Liver (tissue), 9 donors: ENCODE measurements around the gene NOC4L. TPM values are rescaled to one million over a fixed set of nuclear protein-coding genes. Genes with fewer than 3 reads are reported as not detected.

Source experiments
- DNase-seq: peaks from one replicate; pipeline ENCODE4 v3.0.0-alpha.2; 2017; ENCODE audit warnings: low spot score
- H3K27ac ChIP-seq, 2 donors: one replicate each; pipeline ENCODE4 v1.7.0; 2013; ENCODE audit warnings: inconsistent platforms in 2 of 2, low read length in 2 of 2, control low read depth in 1 of 2, low read depth in 1 of 2, mild to moderate bottlenecking in 1 of 2
- H3K27me3 ChIP-seq, 4 donors: one replicate each; pipeline versions ENCODE4 v1.6.1 to v1.7.0; 2013; ENCODE audit warnings: low read length in 3 of 4, inconsistent platforms in 1 of 4, mild to moderate bottlenecking in 1 of 4, moderate library complexity in 1 of 4; ENCODE audit not compliant: control insufficient read depth in 4 of 4, insufficient read depth in 4 of 4
- H3K36me3 ChIP-seq, 4 donors: one replicate each; pipeline versions ENCODE4 v1.6.1 to v1.7.0; 2013; ENCODE audit warnings: low read length in 3 of 4, mild to moderate bottlenecking in 3 of 4, low read depth in 1 of 4, moderate library complexity in 1 of 4; ENCODE audit not compliant: control insufficient read depth in 4 of 4, insufficient read depth in 3 of 4
- H3K4me1 ChIP-seq, 4 donors: one replicate each; pipeline versions ENCODE4 v1.6.1 to v1.7.0; 2013; ENCODE audit warnings: low read length in 3 of 4, mild to moderate bottlenecking in 3 of 4, moderate library complexity in 1 of 4; ENCODE audit not compliant: control insufficient read depth in 4 of 4, insufficient read depth in 4 of 4
- H3K4me3 ChIP-seq, 3 donors: one replicate each; pipeline versions ENCODE4 v1.6.1 to v1.7.0; 2013; ENCODE audit warnings: low read length in 3 of 3, control low read depth in 1 of 3, low read depth in 1 of 3, mild to moderate bottlenecking in 1 of 3
- H3K9ac ChIP-seq, 2 donors: one replicate each; pipeline ENCODE4 v1.7.0; 2013; ENCODE audit warnings: low read length in 2 of 2, mild to moderate bottlenecking in 2 of 2, moderate library complexity in 2 of 2, control low read depth in 1 of 2, low read depth in 1 of 2
- H3K9me3 ChIP-seq, 4 donors: one replicate each; pipeline versions ENCODE4 v1.6.1 to v1.7.0; 2013; ENCODE audit warnings: low read length in 3 of 4; ENCODE audit not compliant: control insufficient read depth in 4 of 4
- ATF3 ChIP-seq: IDR thresholded peaks from 2 replicates; pipeline ENCODE4 v1.6.1; 2016; ENCODE audit warnings: antibody characterized with exemption
- CTCF ChIP-seq: fragments of 150-350 bp; IDR thresholded peaks from 2 replicates; pipeline ENCODE4 v1.5.1; 2017; ENCODE audit warnings: improper control_type of control experiment, low read depth, low read length; ENCODE audit not compliant: missing input control
- EGR1 ChIP-seq, 2 donors: IDR thresholded peaks; 2 replicates each; pipeline ENCODE4 v1.6.1; 2016 to 2018; ENCODE audit warnings: antibody characterized with exemption in 2 of 2, low read depth in 2 of 2
- FOXA1 ChIP-seq: IDR thresholded peaks from 2 replicates; pipeline ENCODE4 v1.6.1; 2016; ENCODE audit warnings: antibody characterized with exemption
- FOXA2 ChIP-seq: IDR thresholded peaks from 2 replicates; pipeline ENCODE4 v1.6.1; 2016; ENCODE audit warnings: antibody characterized with exemption
- GABPA ChIP-seq, 2 donors: IDR thresholded peaks in 1 of 2; conservative IDR thresholded peaks in 1 of 2; 2 replicates each; pipeline ENCODE4 v1.6.1; 2016; ENCODE audit warnings: antibody characterized with exemption in 2 of 2, mild to moderate bottlenecking in 1 of 2, moderate library complexity in 1 of 2
- HNF4A ChIP-seq, 2 donors: conservative IDR thresholded peaks; 2 replicates each; pipeline ENCODE4 v1.6.1; 2016; ENCODE audit warnings: antibody characterized with exemption in 2 of 2, mild to moderate bottlenecking in 2 of 2
- HNF4G ChIP-seq: IDR thresholded peaks from 2 replicates; pipeline ENCODE4 v1.6.1; 2016; ENCODE audit warnings: antibody characterized with exemption
- JUND ChIP-seq, 2 donors: IDR thresholded peaks; 2 replicates each; pipeline ENCODE4 v1.6.1; 2016; ENCODE audit warnings: antibody characterized with exemption in 2 of 2
- MAX ChIP-seq: IDR thresholded peaks from 2 replicates; pipeline ENCODE4 v1.6.1; 2016; ENCODE audit warnings: antibody characterized with exemption
- NR2F2 ChIP-seq: IDR thresholded peaks from 2 replicates; pipeline ENCODE4 v1.6.1; 2016; ENCODE audit warnings: antibody characterized with exemption
- RAD21 ChIP-seq, 2 donors: IDR thresholded peaks; 2 replicates each; pipeline ENCODE4 v1.6.1; 2016; ENCODE audit warnings: antibody characterized with exemption in 2 of 2, mild to moderate bottlenecking in 2 of 2
- REST ChIP-seq: IDR thresholded peaks from 2 replicates; pipeline ENCODE4 v1.6.1; 2016; ENCODE audit warnings: antibody characterized with exemption, mild to moderate bottlenecking
- RXRA ChIP-seq, 2 donors: IDR thresholded peaks; 2 replicates each; pipeline ENCODE4 v1.6.1; 2017 to 2018; ENCODE audit warnings: antibody characterized with exemption in 2 of 2, mild to moderate bottlenecking in 1 of 2
- SP1 ChIP-seq: IDR thresholded peaks from 2 replicates; pipeline ENCODE4 v1.6.1; 2018; ENCODE audit warnings: antibody characterized with exemption, mild to moderate bottlenecking
- TAF1 ChIP-seq: conservative IDR thresholded peaks from 2 replicates; pipeline ENCODE4 v1.6.1; 2016; ENCODE audit warnings: antibody characterized with exemption, mild to moderate bottlenecking
- YY1 ChIP-seq: IDR thresholded peaks from 2 replicates; pipeline ENCODE4 v1.6.1; 2016; ENCODE audit warnings: antibody characterized with exemption, mild to moderate bottlenecking
- ZBTB33 ChIP-seq: IDR thresholded peaks from 2 replicates; pipeline ENCODE4 v1.6.1; 2016; ENCODE audit warnings: antibody characterized with exemption
- WGBS: extraction: QIAGEN DNeasy Blood & Tissue Kit; methylation state at CpG from one replicate; pipeline ENCODE4 v1.1.7; 2013; 5-methylcytosine and 5-hydroxymethylcytosine counted together
- polyA plus RNA-seq, 2 donors: library from polyadenylated mRNA; stranded (reverse) in 1 of 2; unstranded in 1 of 2; fragments of 200-250 nt in 1 of 2; fragments of >200 nt in 1 of 2; fragmentation: Nextera tagmentation in 1 of 2; extraction: Ambion mirVana in 1 of 2; gene quantifications; one replicate each; pipeline versions ENCODE4 v1.2.1 to v1.2.3, GENCODE V29; 2013 to 2015
- total RNA-seq, 2 donors: library from RNA; depleted of rRNA; stranded (reverse); fragments of >200 nt; gene quantifications; one replicate each; pipeline ENCODE4 v1.2.3, GENCODE V29; 2014
- donor health status: healthy.
- donor health status: healthy.
- donor health status: healthy.
- donor health status: healthy.
- donor health status: healthy.

NOC4L gene
- total and polyA plus RNA-seq, 4 donors, result 6.4 to 11.6 (median 8.4) TPM

GRCh38 chr12:132152411-132152821 is 8.2 kb downstream of the NOC4L start:
- no peak for TF ChIP-seq TAF1
- no peak for TF ChIP-seq HNF4G
- no peak for TF ChIP-seq HNF4A (conservative IDR thresholded peaks at IDR 0.05)
- no peak for TF ChIP-seq YY1
- TF ChIP-seq MAX, result no peak
- TF ChIP-seq SP1, result no peak
- TF ChIP-seq NR2F2, result no peak
- no peak for TF ChIP-seq RAD21 (IDR thresholded peaks at IDR 0.05)
- TF ChIP-seq JUND (IDR thresholded peaks at IDR 0.05), result no peak
- no peak for TF ChIP-seq GABPA (IDR thresholded peaks at IDR 0.05 in 1 of 2, conservative IDR thresholded peaks at IDR 0.05 in 1 of 2)
- TF ChIP-seq ATF3, result no peak
- TF ChIP-seq FOXA2, result no peak
- TF ChIP-seq REST, result no peak
- no peak for TF ChIP-seq FOXA1
- TF ChIP-seq RXRA (IDR thresholded peaks at IDR 0.05), result no peak
- TF ChIP-seq EGR1 (IDR thresholded peaks at IDR 0.05; ENCODE audit: low read depth in 2 of 2), result no peak
- no peak for TF ChIP-seq ZBTB33
- TF ChIP-seq CTCF, result no peak

More at GRCh38 chr12:132152411-132152821, 8.2 kb downstream of the NOC4L start:
- peaks cover 0 to 8% (median 5%) of the 10 kb centered on the region in 4 donors for H3K36me3 ChIP-seq
- H3K4me1 ChIP-seq, result peaks cover 0 to 7% (median 2%) of the 10 kb centered on the region in 4 donors
- no peak overlapping the region for H3K9ac ChIP-seq
- no peak overlapping the region for H3K27ac ChIP-seq
- no peaks in the 10 kb centered on the region for H3K27me3 ChIP-seq
- no peaks in the 10 kb centered on the region for H3K9me3 ChIP-seq
- WGBS, result 94% methylated on average over 9 of the region's 9 CpGs
- no peak overlapping the region for H3K4me3 ChIP-seq
- DNase-seq, result no peak
